Measurements from ENCODE around the gene CADM1.

The CADM1 gene

DNA sequence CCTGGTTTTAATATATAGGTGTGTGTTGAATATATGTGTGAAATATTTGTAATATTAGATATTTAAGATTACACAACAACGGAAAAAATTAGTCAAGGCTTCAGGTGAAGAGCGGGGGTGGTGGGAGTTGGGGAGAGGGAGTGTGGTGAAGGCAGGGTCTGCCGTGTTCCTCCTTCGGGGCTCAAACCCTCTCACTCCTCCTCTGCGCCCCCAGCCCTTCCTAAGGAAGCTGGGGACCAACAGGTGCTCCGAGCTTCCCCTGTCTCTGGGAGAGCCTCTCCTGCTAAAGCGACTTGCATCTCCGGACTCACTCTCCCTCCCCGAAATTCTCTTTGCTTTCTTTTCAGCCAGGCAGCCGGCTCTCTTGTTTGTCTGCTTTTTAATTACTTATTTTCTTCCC, 960 bp upstream of the CADM1 start:
- Histone ChIP-seq H3K27me3 (ENCODE audit: control insufficient read depth in 1 of 2, insufficient read depth in 2 of 2, low read length in 2 of 2) (peaks cover 0 to 22% of the 10 kb centered on the region in 2 donors), H3K9me3 (ENCODE audit: low read length) (no peaks in the 10 kb centered on the region), H3K4me1 (ENCODE audit: insufficient read depth, low read length) (peaks cover 9% of the 10 kb centered on the region), H3K4me3 (ENCODE audit: low read depth in 1 of 2, low read length in 2 of 2) (peak overlapping the region in 1 of 2 donors; percentile 81), H3K27ac (ENCODE audit: low read depth, low read length) (peak overlapping the region; percentile 84), H3K36me3 (ENCODE audit: insufficient read depth, low read length) (no peaks in the 10 kb centered on the region), H3K9ac (ENCODE audit: low read length) (no peak overlapping the region)

DNA sequence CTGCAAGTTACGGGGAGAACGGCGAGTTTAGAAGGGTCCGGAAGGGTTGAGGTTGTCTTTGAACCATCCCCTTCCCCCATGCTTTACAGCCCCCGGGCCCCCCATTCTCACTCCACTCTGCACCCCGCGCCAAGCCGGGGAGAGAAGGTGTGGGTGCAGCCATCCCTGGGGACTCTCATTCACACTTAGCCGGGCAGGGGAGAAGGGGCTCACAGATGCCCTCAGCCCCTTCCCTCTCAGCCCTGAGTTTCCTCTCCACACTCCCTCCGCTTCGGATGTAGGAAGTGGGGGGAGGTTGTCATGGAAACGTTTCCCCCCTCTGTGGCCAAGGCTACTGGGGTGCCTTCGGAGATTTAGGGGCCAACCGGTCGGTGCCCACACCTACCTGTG, 334 bp downstream of the CADM1 start:
- Histone ChIP-seq H3K27me3 (ENCODE audit: control insufficient read depth in 1 of 2, insufficient read depth in 2 of 2, low read length in 2 of 2) (peaks cover 0 to 22% of the 10 kb centered on the region in 2 donors), H3K9me3 (ENCODE audit: low read length) (no peaks in the 10 kb centered on the region), H3K4me1 (ENCODE audit: insufficient read depth, low read length) (peaks cover 9% of the 10 kb centered on the region), H3K27ac (ENCODE audit: low read depth, low read length) (peak overlapping the region; percentile 79), H3K9ac (ENCODE audit: low read length) (no peak overlapping the region), H3K36me3 (ENCODE audit: insufficient read depth, low read length) (no peaks in the 10 kb centered on the region), H3K4me3 (ENCODE audit: low read depth in 1 of 2, low read length in 2 of 2) (peak overlapping the region; percentile 81 to 83)

DNA sequence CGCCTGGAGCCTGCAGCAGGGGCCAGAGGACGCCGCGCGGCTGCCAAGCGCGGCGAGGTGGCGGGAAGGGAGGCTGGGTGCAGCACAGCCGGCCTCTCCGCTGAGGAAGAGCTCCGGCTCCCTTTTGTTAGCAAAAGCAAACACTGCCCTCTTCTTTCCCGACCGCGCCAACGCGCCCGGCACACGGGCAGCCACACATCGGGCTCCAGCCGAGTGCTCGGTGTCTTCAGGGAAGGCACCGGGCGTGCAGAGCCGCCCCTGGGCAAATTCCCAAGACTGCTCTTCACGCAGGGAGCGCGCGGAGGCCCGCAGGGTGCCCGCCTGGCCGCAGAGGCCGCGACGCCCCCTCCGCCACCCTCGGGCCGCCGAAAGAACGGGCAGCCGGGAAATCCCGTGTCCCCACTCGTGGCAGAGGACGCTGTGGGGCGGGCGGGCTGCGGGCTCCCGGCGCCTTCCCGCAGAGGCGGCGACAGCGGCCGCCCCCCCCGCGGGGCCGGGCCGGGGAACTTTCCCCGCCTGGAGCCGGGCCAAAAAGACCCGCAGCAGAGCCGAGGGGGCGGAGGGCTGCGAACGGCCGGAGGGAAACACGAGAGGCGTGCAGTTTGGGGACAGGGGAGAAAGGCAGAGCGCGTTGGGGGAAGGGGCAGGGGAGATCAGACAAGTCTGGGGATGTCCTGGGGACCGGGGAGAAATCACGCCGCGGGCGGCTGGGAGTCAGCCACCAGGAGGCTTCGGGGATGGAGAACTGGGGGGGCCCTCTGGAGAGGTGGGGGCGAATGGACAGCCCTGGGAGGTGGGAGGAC, 931 bp downstream of the CADM1 start:
- no peaks in the 10 kb centered on the region for H3K9me3 ChIP-seq (ENCODE audit: low read length)
- no peak overlapping the region for H3K9ac ChIP-seq (ENCODE audit: low read length)
- peak overlapping the region; percentile 79 for H3K27ac ChIP-seq (ENCODE audit: low read depth, low read length)
- peak overlapping the region; percentile 81 to 83 for H3K4me3 ChIP-seq (ENCODE audit: low read depth in 1 of 2, low read length in 2 of 2)
- peaks cover 9% of the 10 kb centered on the region for H3K4me1 ChIP-seq (ENCODE audit: insufficient read depth, low read length)
- peaks cover 0 to 22% of the 10 kb centered on the region in 2 donors for H3K27me3 ChIP-seq (ENCODE audit: control insufficient read depth in 1 of 2, insufficient read depth in 2 of 2, low read length in 2 of 2)
- H3K36me3 ChIP-seq (ENCODE audit: insufficient read depth, low read length), result no peaks in the 10 kb centered on the region

DNA sequence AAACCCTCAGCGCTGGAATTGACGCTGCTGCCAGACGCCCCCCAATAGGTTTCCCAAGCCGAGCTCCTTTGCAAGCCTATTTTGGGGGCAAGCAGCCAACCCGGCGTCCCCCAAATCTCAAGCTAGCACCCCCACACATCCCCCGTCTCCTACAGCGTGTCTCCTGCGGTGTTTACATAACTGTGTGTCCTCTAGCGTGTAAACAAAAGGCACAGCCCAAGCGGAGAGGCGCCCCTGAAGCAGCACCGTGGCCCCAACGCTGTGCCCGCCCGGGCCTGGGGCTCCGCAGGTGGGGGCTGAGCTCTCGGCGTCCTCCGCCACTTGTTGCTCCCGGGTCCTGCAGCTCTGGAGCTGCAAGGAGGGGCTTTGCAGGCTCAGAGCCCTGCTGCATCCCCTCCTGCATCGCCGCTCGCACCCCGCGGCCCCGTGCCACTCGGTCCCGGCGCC, 1.6 kb downstream of the CADM1 start:
- Histone ChIP-seq H3K9me3 (ENCODE audit: low read length) (no peaks in the 10 kb centered on the region), H3K4me3 (ENCODE audit: low read depth in 1 of 2, low read length in 2 of 2) (peak overlapping the region; percentile 81 to 83), H3K27me3 (ENCODE audit: control insufficient read depth in 1 of 2, insufficient read depth in 2 of 2, low read length in 2 of 2) (peaks cover 0 to 22% of the 10 kb centered on the region in 2 donors), H3K4me1 (ENCODE audit: insufficient read depth, low read length) (peaks cover 9% of the 10 kb centered on the region), H3K36me3 (ENCODE audit: insufficient read depth, low read length) (no peaks in the 10 kb centered on the region), H3K27ac (ENCODE audit: low read depth, low read length) (peak overlapping the region; percentile 79), H3K9ac (ENCODE audit: low read length) (no peak overlapping the region)

DNA sequence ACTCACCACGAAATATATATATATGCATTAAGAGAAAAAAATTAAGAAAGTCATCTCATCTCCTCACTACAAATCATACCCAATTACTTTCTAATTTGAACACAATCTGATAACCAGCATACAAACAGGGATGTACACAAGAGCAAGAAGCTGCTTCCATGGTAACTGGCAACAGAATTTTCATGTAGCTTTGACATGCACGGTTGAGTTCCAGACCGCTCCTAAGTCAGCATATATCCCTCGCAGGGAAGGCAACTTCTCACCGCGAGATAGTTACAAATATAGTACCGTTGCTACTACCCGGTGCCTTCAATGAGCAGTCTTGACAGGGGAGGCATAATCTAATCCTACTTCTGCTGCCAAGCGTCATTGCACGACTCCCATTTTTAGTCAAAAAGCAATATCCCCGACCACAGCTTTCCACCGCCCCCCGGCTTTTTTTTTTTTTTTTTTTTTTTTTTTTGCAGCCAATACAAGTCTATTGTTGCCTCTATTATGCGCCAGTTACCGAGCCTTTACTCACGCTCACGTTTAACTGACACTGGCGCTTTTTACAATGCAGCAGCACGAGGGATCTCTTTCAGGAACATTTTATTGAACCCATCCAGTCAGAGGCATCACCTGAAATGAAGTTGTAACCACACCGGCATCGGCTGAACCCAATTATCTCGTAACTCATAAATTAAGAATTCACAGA, 2.2 kb downstream of the CADM1 start:
- no peaks in the 10 kb centered on the region for H3K36me3 ChIP-seq (ENCODE audit: insufficient read depth, low read length)
- H3K27me3 ChIP-seq (ENCODE audit: control insufficient read depth in 1 of 2, insufficient read depth in 2 of 2, low read length in 2 of 2), result peaks cover 0 to 22% of the 10 kb centered on the region in 2 donors
- peak overlapping the region; percentile 81 to 83 for H3K4me3 ChIP-seq (ENCODE audit: low read depth in 1 of 2, low read length in 2 of 2)
- no peak overlapping the region for H3K27ac ChIP-seq (ENCODE audit: low read depth, low read length)
- H3K9me3 ChIP-seq (ENCODE audit: low read length), result no peaks in the 10 kb centered on the region
- H3K4me1 ChIP-seq (ENCODE audit: insufficient read depth, low read length), result peaks cover 9% of the 10 kb centered on the region
- no peak overlapping the region for H3K9ac ChIP-seq (ENCODE audit: low read length)

DNA sequence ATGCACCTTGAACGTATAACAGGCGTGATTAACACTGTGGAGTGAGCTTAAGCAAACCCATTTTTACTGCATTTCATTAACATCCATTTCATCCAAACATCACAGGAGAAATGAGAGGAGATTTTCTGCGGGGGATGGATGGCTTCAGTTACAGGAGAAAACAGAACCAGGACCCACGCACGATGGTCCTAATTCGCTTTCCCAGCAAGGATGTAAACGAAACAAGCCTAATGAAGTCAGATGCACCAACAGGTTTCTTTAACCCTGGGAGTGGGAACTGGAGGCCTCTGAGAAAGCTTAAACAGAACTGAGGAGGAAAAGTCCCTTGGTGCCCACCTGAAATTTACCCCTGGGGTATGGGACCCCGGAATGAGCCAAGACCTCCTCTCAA, 2.7 kb downstream of the CADM1 start:
- H3K4me1 ChIP-seq (ENCODE audit: insufficient read depth, low read length), result peaks cover 9% of the 10 kb centered on the region
- no peak overlapping the region for H3K9ac ChIP-seq (ENCODE audit: low read length)
- H3K27ac ChIP-seq (ENCODE audit: low read depth, low read length), result no peak overlapping the region
- H3K9me3 ChIP-seq (ENCODE audit: low read length), result no peaks in the 10 kb centered on the region
- peak overlapping the region in 1 of 2 donors; percentile 81 for H3K4me3 ChIP-seq (ENCODE audit: low read depth in 1 of 2, low read length in 2 of 2)
- H3K36me3 ChIP-seq (ENCODE audit: insufficient read depth, low read length), result no peaks in the 10 kb centered on the region
- H3K27me3 ChIP-seq (ENCODE audit: control insufficient read depth in 1 of 2, insufficient read depth in 2 of 2, low read length in 2 of 2), result peaks cover 0 to 22% of the 10 kb centered on the region in 2 donors

DNA sequence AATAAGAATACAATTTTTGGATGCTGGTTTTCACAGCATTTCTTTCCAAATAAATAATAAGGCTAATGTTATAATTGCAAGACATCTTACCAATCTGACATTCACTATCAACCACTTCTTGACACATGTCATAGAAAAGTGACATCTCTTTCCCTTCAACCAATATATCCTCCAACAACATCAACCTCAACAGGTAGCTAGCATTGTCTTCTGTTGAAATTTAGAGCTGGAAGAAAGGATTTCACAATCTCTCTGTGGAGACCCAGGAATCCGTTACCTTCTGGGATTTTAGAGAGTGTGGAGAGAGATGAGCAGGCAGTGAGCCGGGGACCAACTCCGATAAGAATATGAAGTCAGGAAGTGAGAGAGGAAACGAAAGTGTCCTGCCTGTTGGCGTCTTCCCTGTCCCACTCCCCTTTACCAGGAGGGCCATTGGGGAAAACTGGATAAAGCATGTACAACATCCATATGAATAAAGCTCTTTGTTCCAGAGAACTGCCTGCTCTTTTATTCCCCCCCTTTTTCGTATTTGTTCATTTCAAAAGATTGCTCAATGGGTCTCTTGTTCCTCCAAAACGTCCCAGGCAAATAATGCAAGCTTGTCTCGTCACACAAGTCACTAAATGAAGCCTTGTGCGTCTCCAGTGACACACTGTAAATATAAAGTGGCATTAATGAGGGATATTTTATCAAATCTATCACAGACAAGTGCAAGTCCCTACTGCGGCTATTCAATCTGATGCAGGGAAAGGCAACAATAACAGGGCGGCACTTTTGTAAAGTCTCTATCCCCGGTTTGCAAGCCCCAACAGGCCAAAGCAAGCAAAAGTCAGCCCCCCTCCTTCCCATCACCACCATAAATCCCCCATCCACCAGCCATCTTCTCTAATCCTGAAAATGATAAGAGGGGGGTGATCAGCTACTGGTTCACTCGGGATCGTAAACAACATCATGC, 3.4 kb downstream of the CADM1 start:
- H3K9ac ChIP-seq (ENCODE audit: low read length), result no peak overlapping the region
- H3K27me3 ChIP-seq (ENCODE audit: control insufficient read depth in 1 of 2, insufficient read depth in 2 of 2, low read length in 2 of 2), result peaks cover 0 to 22% of the 10 kb centered on the region in 2 donors
- no peaks in the 10 kb centered on the region for H3K36me3 ChIP-seq (ENCODE audit: insufficient read depth, low read length)
- H3K9me3 ChIP-seq (ENCODE audit: low read length), result no peaks in the 10 kb centered on the region
- no peak overlapping the region for H3K4me3 ChIP-seq (ENCODE audit: low read depth in 1 of 2, low read length in 2 of 2)
- peaks cover 9% of the 10 kb centered on the region for H3K4me1 ChIP-seq (ENCODE audit: insufficient read depth, low read length)
- H3K27ac ChIP-seq (ENCODE audit: low read depth, low read length), result no peak overlapping the region

DNA sequence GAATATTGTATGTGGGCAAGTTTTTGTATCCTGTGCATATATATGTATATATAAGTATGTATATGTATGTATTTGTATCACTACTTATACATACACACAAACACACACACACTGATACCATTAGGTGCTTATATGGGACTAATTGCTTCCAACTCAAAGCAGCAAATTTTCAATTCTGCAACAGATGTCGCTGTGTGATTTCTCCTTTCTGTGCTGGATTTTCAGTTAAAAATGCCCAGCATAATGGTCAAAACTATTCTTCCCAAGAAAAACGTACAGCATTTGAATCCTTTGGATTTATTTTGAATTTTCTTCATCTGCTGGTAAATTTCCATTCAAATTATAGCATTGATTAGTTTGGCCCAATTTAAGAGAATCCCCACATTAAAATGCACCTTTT, 4.3 kb downstream of the CADM1 start:
- no peaks in the 10 kb centered on the region for H3K9me3 ChIP-seq (ENCODE audit: low read length)
- no peak overlapping the region for H3K9ac ChIP-seq (ENCODE audit: low read length)
- no peak overlapping the region for H3K27ac ChIP-seq (ENCODE audit: low read depth, low read length)
- no peak overlapping the region for H3K4me3 ChIP-seq (ENCODE audit: low read depth in 1 of 2, low read length in 2 of 2)
- H3K4me1 ChIP-seq (ENCODE audit: insufficient read depth, low read length), result peaks cover 2% of the 10 kb centered on the region
- no peaks in the 10 kb centered on the region for H3K36me3 ChIP-seq (ENCODE audit: insufficient read depth, low read length)
- peaks cover 0 to 22% of the 10 kb centered on the region in 2 donors for H3K27me3 ChIP-seq (ENCODE audit: control insufficient read depth in 1 of 2, insufficient read depth in 2 of 2, low read length in 2 of 2)

DNA sequence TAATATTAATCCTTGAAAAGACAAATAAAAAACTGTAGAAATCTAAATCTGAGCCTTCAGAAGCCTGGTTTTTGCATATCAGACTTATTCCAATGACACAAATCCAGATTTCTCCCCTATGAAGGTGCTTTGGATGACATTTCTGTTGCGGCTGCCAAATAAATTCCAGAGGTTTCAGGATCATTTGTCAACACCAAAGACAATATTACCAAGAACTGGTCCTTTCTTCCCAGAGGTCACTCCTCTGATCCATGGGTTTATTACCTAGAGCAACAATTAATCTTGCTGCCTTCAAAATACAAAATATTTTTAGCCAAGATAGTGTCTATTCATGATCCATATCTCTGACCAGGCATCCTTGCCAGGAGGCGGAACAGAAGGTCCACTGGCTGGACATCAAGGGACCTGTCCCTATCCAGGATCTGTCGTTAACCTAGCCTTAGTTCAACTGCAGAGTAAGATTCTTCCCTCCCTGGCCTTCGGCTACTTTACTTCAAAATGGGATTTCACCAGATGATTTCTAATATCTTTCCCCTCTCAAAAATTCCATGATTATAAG, 4.9 kb downstream of the CADM1 start:
- H3K4me1 ChIP-seq (ENCODE audit: insufficient read depth, low read length), result no peaks in the 10 kb centered on the region

DNA sequence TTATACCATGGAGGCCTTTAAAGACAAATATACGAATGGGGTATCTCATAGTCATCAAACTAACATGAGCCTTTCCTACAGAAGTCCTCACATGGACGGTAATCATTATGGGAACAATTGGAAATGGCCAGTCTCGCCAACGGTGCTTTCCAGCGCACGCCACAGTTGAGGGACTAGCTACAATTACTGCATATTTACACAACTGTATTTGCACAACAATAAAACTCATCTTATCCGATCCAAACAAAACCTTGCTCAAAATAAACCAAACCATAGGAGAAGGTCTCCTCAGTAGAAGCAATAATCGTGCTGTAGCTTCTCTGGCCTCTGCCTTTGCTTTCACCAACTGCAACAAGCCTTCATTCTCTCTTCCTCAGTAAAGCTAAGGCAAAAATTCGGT, 5.9 kb downstream of the CADM1 start:
- Histone ChIP-seq H3K9ac (ENCODE audit: low read length) (no peak overlapping the region), H3K9me3 (ENCODE audit: low read length) (no peaks in the 10 kb centered on the region), H3K27ac (ENCODE audit: low read depth, low read length) (no peak overlapping the region), H3K27me3 (ENCODE audit: control insufficient read depth in 1 of 2, insufficient read depth in 2 of 2, low read length in 2 of 2) (peaks cover 0 to 16% of the 10 kb centered on the region in 2 donors), H3K4me1 (ENCODE audit: insufficient read depth, low read length) (no peaks in the 10 kb centered on the region), H3K4me3 (ENCODE audit: low read depth in 1 of 2, low read length in 2 of 2) (no peak overlapping the region), H3K36me3 (ENCODE audit: insufficient read depth, low read length) (no peaks in the 10 kb centered on the region)

More for the DNA sequence above, 4.9 kb downstream of the CADM1 start:
- Histone ChIP-seq H3K27ac (ENCODE audit: low read depth, low read length) (no peak overlapping the region), H3K36me3 (ENCODE audit: insufficient read depth, low read length) (no peaks in the 10 kb centered on the region), H3K9me3 (ENCODE audit: low read length) (no peaks in the 10 kb centered on the region), H3K27me3 (ENCODE audit: control insufficient read depth in 1 of 2, insufficient read depth in 2 of 2, low read length in 2 of 2) (peaks cover 0 to 22% of the 10 kb centered on the region in 2 donors), H3K4me3 (ENCODE audit: low read depth in 1 of 2, low read length in 2 of 2) (no peak overlapping the region), H3K9ac (ENCODE audit: low read length) (no peak overlapping the region)
